ENCODE data around the gene CHRM3. TPM values are rescaled to one million over a fixed set of nuclear protein-coding genes. Genes with fewer than 3 reads are reported as not detected.

CHRM3 gene
- polyA plus RNA-seq, 4 donors: 0.45 to 6.0 (median 1.5) TPM

GRCh38 chr1:239421811-239422210, 35.4 kb downstream of the CHRM3 start:
- no peak for FAIRE-seq
- Histone ChIP-seq H3K4me1 (ENCODE audit: control insufficient read depth in 3 of 3, insufficient read depth in 2 of 3, low read depth in 1 of 3, low read length in 2 of 3) (no peaks in the 10 kb centered on the region), H3K9me3 (ENCODE audit: control insufficient read depth in 2 of 2, insufficient read depth in 1 of 2, low read depth in 1 of 2, low read length in 1 of 2) (no peaks in the 10 kb centered on the region), H3K36me3 (ENCODE audit: control insufficient read depth in 3 of 3, insufficient read depth in 2 of 3, low read depth in 1 of 3, low read length in 3 of 3) (no peaks in the 10 kb centered on the region), H3K27me3 (ENCODE audit: control insufficient read depth in 3 of 3, insufficient read depth in 3 of 3, low read length in 3 of 3) (no peaks in the 10 kb centered on the region), H3K4me3 (ENCODE audit: low read depth in 1 of 3, low read length in 3 of 3) (no peak overlapping the region), H3K27ac (ENCODE audit: low read depth in 1 of 3, low read length in 2 of 3) (no peak overlapping the region)
- peak in 1 of 2 donors; percentile 46 for DNase-seq
- WGBS, 3 donors: 15 to 52% (median 36%) methylated on average over 2 of the region's 2 CpGs

DNA sequence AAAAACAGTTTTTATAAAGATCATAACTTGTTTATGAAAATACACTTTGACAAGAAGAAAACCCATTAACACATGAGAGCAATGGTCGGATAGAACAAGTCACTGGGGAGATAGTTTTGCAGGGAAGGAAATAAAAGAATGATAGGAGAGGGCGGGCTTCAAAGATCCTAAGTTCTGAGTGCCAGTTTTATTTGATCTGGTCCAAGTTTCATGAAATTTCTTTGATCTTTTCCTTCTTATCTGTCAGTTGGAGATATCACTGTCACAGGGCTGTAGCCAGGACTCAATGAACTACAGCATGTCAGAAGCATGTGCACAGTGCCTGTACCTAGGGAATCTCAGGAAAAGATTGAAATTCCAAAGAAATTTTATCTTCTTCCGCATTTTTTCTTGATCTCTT, 36.5 kb downstream of the CHRM3 start:
- no peaks in the 10 kb centered on the region for H3K36me3 ChIP-seq (ENCODE audit: control insufficient read depth in 3 of 3, insufficient read depth in 2 of 3, low read depth in 1 of 3, low read length in 3 of 3)
- no peak for FAIRE-seq

GRCh38 chr1:239426821-239427475, 40.6 kb downstream of the CHRM3 start:
- peaks cover 0 to 3% of the 10 kb centered on the region in 2 donors for H3K9me3 ChIP-seq (ENCODE audit: control insufficient read depth in 2 of 2, insufficient read depth in 1 of 2, low read depth in 1 of 2, low read length in 1 of 2)
- FAIRE-seq (no peak), DNase-seq (no peak)
- H3K4me3 ChIP-seq (ENCODE audit: low read depth in 1 of 3, low read length in 3 of 3): no peak overlapping the region
- WGBS, 3 donors: 79 to 93% (median 83%) methylated on average over 4 of the region's 4 CpGs
- no peaks in the 10 kb centered on the region for H3K27me3 ChIP-seq (ENCODE audit: control insufficient read depth in 3 of 3, insufficient read depth in 3 of 3, low read length in 3 of 3)
- H3K27ac ChIP-seq (ENCODE audit: low read depth in 1 of 3, low read length in 2 of 3): no peak overlapping the region
- H3K36me3 ChIP-seq (ENCODE audit: control insufficient read depth in 3 of 3, insufficient read depth in 2 of 3, low read depth in 1 of 3, low read length in 3 of 3): no peaks in the 10 kb centered on the region
- no peaks in the 10 kb centered on the region for H3K4me1 ChIP-seq (ENCODE audit: control insufficient read depth in 3 of 3, insufficient read depth in 2 of 3, low read depth in 1 of 3, low read length in 2 of 3)

More for the DNA sequence above, 36.5 kb downstream of the CHRM3 start:
- H3K4me1 ChIP-seq (ENCODE audit: control insufficient read depth in 3 of 3, insufficient read depth in 2 of 3, low read depth in 1 of 3, low read length in 2 of 3): no peaks in the 10 kb centered on the region
- H3K27me3 ChIP-seq (ENCODE audit: control insufficient read depth in 3 of 3, insufficient read depth in 3 of 3, low read length in 3 of 3): no peaks in the 10 kb centered on the region
- H3K9me3 ChIP-seq (ENCODE audit: control insufficient read depth in 2 of 2, insufficient read depth in 1 of 2, low read depth in 1 of 2, low read length in 1 of 2): peaks cover 0 to 3% of the 10 kb centered on the region in 2 donors
- H3K4me3 ChIP-seq (ENCODE audit: low read depth in 1 of 3, low read length in 3 of 3): no peak overlapping the region
- WGBS, 3 donors: 21 to 52% (median 39%) methylated on average over 3 of the region's 3 CpGs
- peak; percentile 13 to 45 for DNase-seq
- H3K27ac ChIP-seq (ENCODE audit: low read depth in 1 of 3, low read length in 2 of 3): no peak overlapping the region

- Histone ChIP-seq H3K9me3 (ENCODE audit: control insufficient read depth in 2 of 2, insufficient read depth in 1 of 2, low read depth in 1 of 2, low read length in 1 of 2) (peaks cover 0 to 3% of the 10 kb centered on the region in 2 donors), H3K27ac (ENCODE audit: low read depth in 1 of 3, low read length in 2 of 3) (no peak overlapping the region), H3K4me1 (ENCODE audit: control insufficient read depth in 3 of 3, insufficient read depth in 2 of 3, low read depth in 1 of 3, low read length in 2 of 3) (no peaks in the 10 kb centered on the region), H3K27me3 (ENCODE audit: control insufficient read depth in 3 of 3, insufficient read depth in 3 of 3, low read length in 3 of 3) (no peaks in the 10 kb centered on the region), H3K4me3 (ENCODE audit: low read depth in 1 of 3, low read length in 3 of 3) (no peak overlapping the region), H3K36me3 (ENCODE audit: control insufficient read depth in 3 of 3, insufficient read depth in 2 of 3, low read depth in 1 of 3, low read length in 3 of 3) (no peaks in the 10 kb centered on the region)
- DNase-seq (peak; percentile 29 to 40), FAIRE-seq (no peak)
- 27 to 67% (median 43%) methylated on average over 3 of the region's 3 CpGs for WGBS, 3 donors
These were observed 41.3 kb downstream of the CHRM3 start for GRCh38 chr1:239427712-239428111.

GRCh38 chr1:239428120-239428710, 41.8 kb downstream of the CHRM3 start:
- DNase-seq (no peak), FAIRE-seq (no peak)
- H3K36me3 ChIP-seq (ENCODE audit: control insufficient read depth in 3 of 3, insufficient read depth in 2 of 3, low read depth in 1 of 3, low read length in 3 of 3): no peaks in the 10 kb centered on the region
- H3K4me1 ChIP-seq (ENCODE audit: control insufficient read depth in 3 of 3, insufficient read depth in 2 of 3, low read depth in 1 of 3, low read length in 2 of 3): no peaks in the 10 kb centered on the region
- H3K4me3 ChIP-seq (ENCODE audit: low read depth in 1 of 3, low read length in 3 of 3): no peak overlapping the region
- WGBS, 3 donors: 67 to 75% (median 71%) methylated on average over 4 of the region's 4 CpGs
- no peaks in the 10 kb centered on the region for H3K27me3 ChIP-seq (ENCODE audit: control insufficient read depth in 3 of 3, insufficient read depth in 3 of 3, low read length in 3 of 3)
- no peak overlapping the region for H3K27ac ChIP-seq (ENCODE audit: low read depth in 1 of 3, low read length in 2 of 3)
- H3K9me3 ChIP-seq (ENCODE audit: control insufficient read depth in 2 of 2, insufficient read depth in 1 of 2, low read depth in 1 of 2, low read length in 1 of 2): peaks cover 0 to 3% of the 10 kb centered on the region in 2 donors

DNA sequence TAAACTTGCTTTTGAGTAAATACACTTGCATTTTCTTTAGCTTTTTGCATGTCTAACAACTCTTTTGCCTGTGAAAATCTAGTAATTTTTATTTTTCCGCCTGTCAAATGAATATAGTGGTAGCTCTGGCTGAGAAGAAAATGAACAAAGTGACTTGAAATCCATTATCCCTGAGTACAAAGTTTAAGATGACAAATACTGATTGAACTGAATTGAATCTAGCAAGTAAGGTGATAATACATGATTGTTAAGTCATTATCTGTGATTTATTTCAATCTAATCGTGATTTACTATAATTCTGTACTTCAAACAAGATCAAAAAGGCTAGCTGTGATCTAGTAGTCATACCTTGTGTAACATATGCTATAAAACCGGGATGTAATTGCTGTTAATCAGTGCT, 42.8 kb downstream of the CHRM3 start:
- H3K4me3 ChIP-seq (ENCODE audit: low read depth in 1 of 3, low read length in 3 of 3): no peak overlapping the region
- no peaks in the 10 kb centered on the region for H3K36me3 ChIP-seq (ENCODE audit: control insufficient read depth in 3 of 3, insufficient read depth in 2 of 3, low read depth in 1 of 3, low read length in 3 of 3)
- H3K4me1 ChIP-seq (ENCODE audit: control insufficient read depth in 3 of 3, insufficient read depth in 2 of 3, low read depth in 1 of 3, low read length in 2 of 3): no peaks in the 10 kb centered on the region
- DNase-seq: peak; percentile 29 to 31
- H3K27ac ChIP-seq (ENCODE audit: low read depth in 1 of 3, low read length in 2 of 3): no peak overlapping the region
- H3K27me3 ChIP-seq (ENCODE audit: control insufficient read depth in 3 of 3, insufficient read depth in 3 of 3, low read length in 3 of 3): no peaks in the 10 kb centered on the region
- H3K9me3 ChIP-seq (ENCODE audit: control insufficient read depth in 2 of 2, insufficient read depth in 1 of 2, low read depth in 1 of 2, low read length in 1 of 2): peaks cover 0 to 3% of the 10 kb centered on the region in 2 donors
- 15 to 61% (median 28%) methylated on average over 3 of the region's 3 CpGs for WGBS, 3 donors
- no peak for FAIRE-seq

- FAIRE-seq (no peak), DNase-seq (no peak)
- H3K9me3 ChIP-seq (ENCODE audit: control insufficient read depth in 2 of 2, insufficient read depth in 1 of 2, low read depth in 1 of 2, low read length in 1 of 2): peaks cover 0 to 2% of the 10 kb centered on the region in 2 donors
- H3K4me3 ChIP-seq (ENCODE audit: low read depth in 1 of 3, low read length in 3 of 3): no peak overlapping the region
- H3K36me3 ChIP-seq (ENCODE audit: control insufficient read depth in 3 of 3, insufficient read depth in 2 of 3, low read depth in 1 of 3, low read length in 3 of 3): no peaks in the 10 kb centered on the region
- WGBS, 3 donors: 72 to 81% (median 80%) methylated on average over 1 of the region's 1 CpG
- no peaks in the 10 kb centered on the region for H3K4me1 ChIP-seq (ENCODE audit: control insufficient read depth in 3 of 3, insufficient read depth in 2 of 3, low read depth in 1 of 3, low read length in 2 of 3)
- no peaks in the 10 kb centered on the region for H3K27me3 ChIP-seq (ENCODE audit: control insufficient read depth in 3 of 3, insufficient read depth in 3 of 3, low read length in 3 of 3)
- H3K27ac ChIP-seq (ENCODE audit: low read depth in 1 of 3, low read length in 2 of 3): no peak overlapping the region
These were observed 45.9 kb downstream of the CHRM3 start for GRCh38 chr1:239432255-239432654.

DNA sequence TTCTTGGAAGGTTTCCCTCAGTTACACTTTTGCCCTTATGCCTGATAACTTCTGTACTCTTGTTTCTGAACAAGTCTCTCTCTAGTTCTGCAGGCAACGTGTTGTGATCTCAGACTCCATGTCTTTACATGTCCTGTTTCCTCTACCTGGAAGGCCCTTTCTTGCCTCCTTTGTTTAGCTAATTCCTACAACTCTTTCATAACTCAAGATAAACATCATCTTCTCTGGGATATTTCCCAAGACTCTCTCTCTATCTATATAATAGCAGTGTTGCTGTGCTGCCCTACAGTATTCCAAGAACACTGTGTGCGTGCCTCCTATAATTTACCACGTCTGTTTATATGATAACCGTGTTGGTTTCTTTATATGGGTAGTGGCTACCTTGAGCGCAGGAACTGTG, 47.8 kb downstream of the CHRM3 start:
- 85 to 89% (median 88%) methylated on average over 5 of the region's 5 CpGs for WGBS, 3 donors
- Histone ChIP-seq H3K9me3 (ENCODE audit: control insufficient read depth in 2 of 2, insufficient read depth in 1 of 2, low read depth in 1 of 2, low read length in 1 of 2) (no peaks in the 10 kb centered on the region), H3K4me3 (ENCODE audit: low read depth in 1 of 3, low read length in 3 of 3) (no peak overlapping the region), H3K27me3 (ENCODE audit: control insufficient read depth in 3 of 3, insufficient read depth in 3 of 3, low read length in 3 of 3) (no peaks in the 10 kb centered on the region), H3K27ac (ENCODE audit: low read depth in 1 of 3, low read length in 2 of 3) (no peak overlapping the region), H3K4me1 (ENCODE audit: control insufficient read depth in 3 of 3, insufficient read depth in 2 of 3, low read depth in 1 of 3, low read length in 2 of 3) (no peaks in the 10 kb centered on the region), H3K36me3 (ENCODE audit: control insufficient read depth in 3 of 3, insufficient read depth in 2 of 3, low read depth in 1 of 3, low read length in 3 of 3) (no peaks in the 10 kb centered on the region)
- no peak for DNase-seq
- FAIRE-seq: no peak
